Stimulated activated CD4-positive, alpha-beta T cell treated with anti-CD3 and anti-CD28 coated beads, Interleukin-2, amount 100 ng/mL, for 48 hours (primary cell): Measurements from ENCODE around the gene C5.
"Not testable (repeated sequence)": the region's sequence is repeated elsewhere in the genome, so short reads cannot be mapped to it uniquely, and the experiment has no call there.

ENCODE experiments used
- DNase-seq, 2 donors: peaks; one replicate each; pipeline ENCODE4 v3.0.0-alpha.2; 2020

The C5 gene

DNA sequence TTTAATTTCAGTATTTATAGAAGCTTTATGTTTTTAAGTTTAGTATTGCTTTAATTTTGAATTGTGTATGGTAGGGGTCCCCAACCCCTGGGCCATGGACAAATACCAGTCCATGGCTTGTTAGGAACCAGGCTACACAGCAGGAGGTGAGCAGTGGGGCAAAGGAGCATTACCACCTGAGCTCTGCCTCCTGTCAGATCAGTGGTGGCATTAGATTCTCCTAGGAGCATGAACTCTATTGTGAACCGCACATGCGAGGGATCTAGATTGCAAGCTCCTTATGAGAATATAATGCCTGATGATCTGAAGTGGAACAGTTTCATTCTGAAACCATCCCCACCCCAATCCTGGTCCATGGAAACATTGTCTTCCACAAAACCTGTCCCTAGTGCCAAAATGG, 1.9 kb downstream of the C5 start:
- no peak for DNase-seq

DNA sequence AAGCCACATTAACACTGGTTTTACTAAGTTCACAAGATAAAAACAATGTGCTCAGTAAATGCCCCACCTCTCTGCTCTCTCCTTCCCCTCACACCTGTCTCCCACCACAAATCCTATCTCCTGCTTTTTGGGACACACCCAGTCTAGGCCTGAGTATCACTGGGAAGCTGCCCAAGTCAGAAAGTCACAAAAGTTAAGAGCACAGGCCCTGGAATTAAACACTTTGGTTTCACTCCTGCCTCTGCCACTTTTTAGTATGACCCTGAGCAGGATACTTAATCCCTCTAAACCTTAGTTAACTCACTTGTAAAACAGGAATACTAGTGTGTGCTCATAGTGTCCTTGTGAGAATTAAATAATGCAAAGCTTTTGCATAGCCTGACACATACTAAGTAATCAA, 11.3 kb downstream of the C5 start:
- DNase-seq: no peak

DNA sequence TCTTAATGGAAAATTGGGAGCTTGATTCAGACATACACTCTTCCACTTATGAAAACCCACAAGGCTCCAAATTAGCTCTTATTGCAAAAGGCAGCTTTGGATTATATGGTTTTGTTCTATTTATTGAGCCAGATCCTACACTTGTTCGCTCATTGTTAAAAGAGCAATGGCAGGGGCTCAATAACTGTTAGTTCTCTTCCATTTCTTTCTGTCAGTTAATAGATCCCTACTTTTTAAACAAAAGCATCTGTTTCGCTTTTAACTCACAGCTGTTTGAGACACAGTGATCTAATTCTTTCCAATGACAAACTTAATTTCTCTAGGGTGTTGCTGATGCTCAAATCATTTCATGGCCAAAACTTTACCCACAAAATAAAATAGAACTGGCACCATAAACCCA, 11.7 kb downstream of the C5 start:
- DNase-seq: no peak

DNA sequence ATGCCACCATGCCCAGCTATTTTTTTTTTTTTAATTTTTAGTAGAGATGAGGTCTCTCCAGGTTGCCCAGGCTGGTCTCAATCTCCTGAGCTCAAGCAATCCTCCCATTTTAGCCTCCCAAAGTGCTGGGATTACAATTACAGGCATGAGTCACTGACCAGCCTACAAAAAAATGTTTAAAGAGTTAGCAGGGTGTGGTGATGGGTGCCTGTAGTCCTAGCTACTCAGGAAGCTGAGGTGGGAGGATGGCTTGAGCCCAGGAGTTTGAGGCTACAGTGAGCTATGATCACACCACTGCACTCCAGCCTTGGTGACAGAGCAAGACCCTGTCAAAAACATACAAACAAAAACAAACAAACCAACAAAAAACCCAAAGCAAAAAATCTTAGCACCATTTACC, 14.4 kb downstream of the C5 start:
- not testable (repeated sequence) for DNase-seq

DNA sequence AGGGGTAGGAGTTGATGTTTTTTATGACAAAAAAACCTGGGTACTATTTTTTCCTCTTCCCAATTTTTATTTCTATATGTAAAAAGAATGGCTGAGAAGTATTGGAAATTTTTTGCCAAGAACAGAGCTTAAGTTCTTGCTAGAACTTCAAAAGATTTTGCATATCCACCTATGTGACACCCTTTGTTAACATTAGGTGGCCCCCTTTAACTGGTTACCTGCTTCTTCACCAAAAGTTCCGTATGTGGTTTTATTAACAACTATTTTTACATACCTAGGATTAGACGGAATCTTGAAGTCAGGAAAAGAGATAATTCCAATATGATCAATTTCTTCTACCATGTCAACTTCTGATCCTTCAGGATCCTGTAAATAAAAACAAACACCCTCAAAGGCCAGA, 15.5 kb downstream of the C5 start:
- no peak for DNase-seq

DNA sequence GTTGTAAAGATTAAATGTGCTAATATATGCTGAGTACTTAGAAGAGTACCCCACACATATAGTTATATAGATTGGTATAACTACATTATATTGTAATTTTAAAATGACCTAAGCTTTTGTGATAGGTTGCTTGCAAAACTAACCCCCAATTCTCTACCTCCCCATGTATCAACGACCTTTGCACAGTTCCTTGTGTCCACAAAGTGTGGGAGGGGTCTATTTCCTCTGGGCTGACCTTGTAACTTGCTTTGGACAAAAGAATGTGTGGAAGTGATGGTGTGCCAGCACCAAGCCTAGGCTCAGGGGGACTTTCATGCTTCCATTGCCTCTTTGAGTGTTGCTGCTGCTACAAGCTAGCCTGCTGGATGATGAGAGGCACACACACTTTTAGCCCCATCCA, 20.6 kb downstream of the C5 start:
- no peak for DNase-seq

DNA sequence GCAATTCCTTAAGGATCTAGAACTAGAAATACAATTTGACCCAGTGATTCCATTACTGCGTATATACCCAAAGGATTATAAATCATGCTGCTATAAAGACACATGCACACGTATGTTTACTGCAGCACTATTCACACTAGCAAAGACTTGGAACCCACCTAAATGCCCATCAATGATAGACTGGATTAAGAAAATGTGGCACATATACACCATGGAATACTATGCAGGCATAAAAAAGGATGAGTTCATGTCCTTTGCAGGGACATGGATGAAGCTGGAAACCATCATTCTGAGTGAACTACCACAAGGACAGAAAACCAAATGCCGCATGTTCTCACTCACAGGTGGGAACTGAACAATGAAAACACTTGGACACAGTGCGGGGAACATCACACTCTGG, 21.8 kb downstream of the C5 start:
- DNase-seq: not testable (repeated sequence)

DNA sequence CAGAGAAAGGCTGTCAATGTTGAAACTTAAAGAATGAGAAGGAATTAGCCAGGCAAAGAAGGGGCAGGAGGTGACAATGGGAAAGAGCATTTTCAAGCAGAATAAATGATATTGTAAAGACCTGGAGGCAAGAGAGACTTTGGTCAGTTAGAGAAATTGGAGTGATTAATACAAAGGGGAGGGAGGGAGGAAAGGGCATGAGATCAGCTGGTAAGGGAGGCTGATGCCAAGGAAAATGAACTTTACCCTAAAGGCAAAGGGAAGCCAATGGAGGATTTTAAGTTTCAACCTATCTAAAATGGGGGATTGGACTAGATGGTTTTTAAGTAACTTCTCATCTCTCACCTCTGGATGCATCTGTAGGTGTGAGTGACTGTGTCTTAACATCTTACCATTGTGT, 23.3 kb downstream of the C5 start:
- no peak for DNase-seq

DNA sequence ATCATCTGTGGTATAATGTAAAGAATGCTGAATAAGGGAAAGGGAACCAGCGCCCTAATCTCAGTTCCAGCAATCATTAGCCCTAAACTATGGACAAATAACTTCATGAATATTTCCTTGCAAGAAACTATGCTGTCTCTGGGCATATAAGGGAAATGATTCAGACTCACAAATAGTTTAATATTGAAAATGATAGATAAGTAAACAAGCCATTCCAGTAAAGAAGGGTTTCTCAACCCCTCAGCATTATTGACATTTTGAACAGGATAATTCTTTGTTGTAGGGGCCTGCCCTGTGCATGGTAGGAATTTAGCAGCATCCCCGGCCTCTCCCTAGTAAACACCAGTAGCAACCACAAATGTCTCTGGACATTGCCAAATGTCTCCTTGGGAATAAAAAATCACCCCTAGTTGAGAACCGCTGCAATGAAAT, 23.8 kb downstream of the C5 start:
- DNase-seq: no peak

DNA sequence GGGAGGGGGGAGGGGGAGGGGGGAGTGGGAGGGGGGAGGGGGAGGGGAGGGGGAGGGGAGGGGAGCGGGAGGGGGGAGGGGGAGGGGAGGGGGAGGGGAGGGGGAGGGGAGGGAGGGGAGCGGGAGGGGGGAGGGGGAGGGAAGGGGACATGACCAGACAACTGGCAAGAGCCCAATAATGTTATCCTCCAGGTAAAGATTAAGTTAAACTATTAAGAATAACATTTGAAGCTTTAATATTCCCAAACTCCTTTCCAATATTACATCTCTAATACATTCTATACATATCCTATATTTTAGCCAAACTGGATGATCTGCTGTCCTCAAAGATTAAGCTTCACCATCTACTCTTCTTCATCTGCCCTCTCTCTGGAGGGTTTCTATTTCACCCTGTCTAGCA, 25.8 kb downstream of the C5 start:
- DNase-seq: no peak

DNA sequence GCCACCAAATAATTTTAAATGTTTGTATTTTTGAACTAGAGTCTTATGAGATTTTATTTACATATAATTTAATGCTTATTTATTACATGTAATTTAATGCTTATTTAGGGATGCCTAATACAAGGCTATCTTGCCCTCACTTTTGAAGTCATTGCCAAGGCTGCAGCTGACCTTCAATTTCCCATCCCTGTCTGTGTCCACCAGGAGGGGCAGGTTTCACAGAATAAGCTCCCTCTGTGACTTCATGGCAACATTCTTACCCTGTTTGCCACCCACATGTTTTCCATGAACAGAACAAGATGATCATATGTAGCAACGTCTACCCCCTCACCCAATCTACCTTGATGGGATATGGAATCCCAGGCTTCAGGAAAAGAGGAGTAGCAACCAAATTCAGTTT, 27.0 kb downstream of the C5 start:
- no peak for DNase-seq

DNA sequence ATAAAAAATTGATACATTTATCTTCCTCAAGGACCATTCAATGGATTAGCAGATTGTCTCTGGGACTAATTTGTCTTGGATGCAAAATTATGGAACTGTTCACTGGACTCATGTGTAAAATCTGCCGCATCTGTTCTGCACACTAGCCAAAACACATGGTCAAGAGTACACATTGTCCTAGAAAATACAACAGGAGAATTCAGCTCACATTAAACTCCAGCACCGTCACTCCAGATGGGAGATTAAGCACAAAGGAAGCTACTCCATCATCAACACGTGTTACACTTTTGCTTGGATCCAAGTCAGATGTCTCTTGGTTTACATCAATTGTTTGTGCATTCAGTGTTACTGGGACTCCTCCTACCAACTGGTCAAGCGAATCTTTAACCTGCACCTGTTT, 28.8 kb downstream of the C5 start:
- DNase-seq: no peak

DNA sequence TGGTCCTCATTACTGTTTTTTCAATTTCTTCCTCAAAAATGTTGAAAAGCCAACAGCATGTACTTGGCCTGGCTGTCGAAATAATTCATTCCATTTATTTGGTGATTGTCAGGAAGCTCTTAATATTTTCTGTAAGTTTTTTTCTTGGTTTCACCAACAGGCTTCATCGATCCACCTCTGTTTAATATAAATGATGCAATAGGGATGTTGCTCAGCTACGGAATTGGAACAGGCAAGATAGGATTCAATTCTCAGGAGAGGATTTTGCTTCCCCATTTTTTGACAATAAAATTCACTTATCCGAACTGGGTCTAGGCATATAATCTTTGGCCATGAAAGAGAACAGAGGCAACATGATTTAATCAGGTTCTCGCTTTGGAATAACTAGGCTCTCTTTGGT, 30.8 kb downstream of the C5 start:
- no peak for DNase-seq

DNA sequence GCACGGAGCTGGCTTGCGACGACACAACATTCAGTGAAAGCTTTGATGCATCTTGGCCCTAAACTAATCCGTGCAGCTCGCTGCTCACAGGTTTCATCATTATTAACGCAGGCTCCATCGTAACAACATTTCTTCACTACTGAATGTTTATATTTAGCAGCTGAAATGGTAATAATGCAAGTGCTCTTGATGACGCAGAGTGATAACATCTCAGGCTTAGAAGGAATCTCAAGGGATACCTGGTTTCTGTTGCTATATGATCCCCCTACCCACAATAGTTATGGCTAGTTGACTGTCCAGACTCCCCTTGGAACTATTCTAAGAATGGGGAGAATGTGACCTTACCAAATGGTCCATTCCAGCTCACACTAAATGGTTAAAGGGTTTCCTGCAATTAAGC, 36.2 kb downstream of the C5 start:
- no peak for DNase-seq

DNA sequence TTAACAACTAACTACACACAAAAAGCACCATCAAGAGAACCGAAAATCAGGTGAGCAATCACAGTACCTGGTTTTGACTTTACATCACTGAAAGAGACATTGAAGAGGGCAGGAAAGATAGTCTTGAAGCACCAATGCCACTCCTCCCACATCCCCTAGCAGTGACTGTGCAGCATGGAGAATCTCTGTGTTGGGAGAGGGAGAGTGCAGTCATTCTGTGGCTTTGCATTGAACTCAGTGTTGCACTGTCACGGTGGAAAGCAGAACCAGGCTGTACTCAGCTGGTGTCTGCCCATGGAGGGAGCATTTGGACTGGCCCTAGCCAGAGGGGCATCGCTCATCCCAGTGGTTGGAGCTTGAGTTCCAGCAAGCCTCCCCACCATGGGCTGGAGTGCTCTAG, 40.4 kb downstream of the C5 start:
- no peak for DNase-seq

DNA sequence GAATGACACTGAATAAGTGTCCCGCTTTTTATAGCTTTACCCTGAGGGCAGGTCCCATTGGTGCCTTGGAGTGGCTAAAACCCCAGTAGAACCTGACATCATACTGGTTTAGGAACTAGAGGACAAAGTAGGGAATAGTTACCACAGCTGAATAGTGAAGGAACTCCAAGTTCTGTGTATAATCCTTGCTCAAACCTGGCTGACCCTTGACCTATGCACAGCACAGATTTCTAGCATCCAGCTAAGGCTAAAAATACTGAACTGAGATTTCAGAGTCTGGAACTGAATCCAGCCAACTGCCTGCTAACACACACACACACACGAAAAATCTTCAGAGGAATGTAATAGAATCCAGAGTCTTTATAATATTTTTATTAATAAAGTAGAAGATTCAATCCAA, 50.8 kb downstream of the C5 start:
- DNase-seq: no peak

DNA sequence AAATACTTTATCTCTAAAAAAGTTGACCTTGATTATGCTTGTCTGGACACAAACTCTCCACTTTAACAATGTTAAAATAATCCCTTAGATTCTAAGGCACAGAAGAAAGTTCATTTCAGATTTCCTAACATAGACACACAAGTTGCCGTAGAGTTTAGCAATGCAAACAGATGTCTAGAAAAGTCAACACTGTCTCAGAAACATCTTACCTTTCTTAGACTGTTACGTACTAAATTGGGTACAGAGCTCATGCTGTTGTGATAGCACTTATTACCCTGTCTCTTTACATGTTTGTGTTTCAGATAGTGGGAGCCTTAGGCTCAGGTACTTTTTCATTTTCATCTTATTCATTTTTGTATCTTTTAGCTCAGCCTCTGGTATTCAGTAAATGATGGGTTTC, 52.0 kb downstream of the C5 start:
- no peak for DNase-seq

DNA sequence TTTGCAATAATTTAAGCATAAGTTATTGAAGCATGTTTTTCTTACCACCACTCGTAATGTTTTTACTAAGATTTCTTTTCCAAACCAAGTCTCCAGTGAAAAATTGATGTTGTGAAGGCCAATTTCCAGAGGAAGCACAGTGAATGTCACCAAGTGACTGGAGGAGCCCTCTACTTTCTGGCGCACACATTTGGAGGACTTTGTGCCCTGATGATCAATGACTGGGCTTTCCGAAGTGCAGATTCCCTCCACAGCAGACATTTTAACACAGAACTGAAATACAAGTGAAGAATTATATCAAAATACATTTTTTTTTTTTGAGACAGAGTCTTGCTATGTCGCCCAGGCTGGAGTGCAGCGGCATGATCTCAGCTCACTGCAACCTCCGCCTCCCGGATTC, 52.6 kb downstream of the C5 start:
- no peak for DNase-seq

DNA sequence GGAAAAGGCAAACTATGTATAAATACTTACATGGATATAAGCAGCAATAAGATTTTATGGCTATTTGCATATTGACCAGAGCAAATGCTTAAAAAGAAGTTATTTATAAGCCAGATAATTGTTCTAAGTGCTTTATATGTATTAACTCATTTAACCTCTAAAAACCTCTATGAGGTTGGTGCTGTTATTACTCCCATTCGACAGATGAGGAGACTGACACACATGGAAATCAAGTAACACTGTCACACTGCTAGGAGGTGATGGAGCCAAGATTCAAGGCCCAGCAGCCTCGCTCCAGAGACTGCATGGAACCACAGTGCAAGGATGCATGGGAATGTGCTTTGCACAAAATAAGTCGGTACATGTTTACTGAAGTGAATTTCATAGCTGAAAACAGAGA, 53.7 kb downstream of the C5 start:
- no peak for DNase-seq

DNA sequence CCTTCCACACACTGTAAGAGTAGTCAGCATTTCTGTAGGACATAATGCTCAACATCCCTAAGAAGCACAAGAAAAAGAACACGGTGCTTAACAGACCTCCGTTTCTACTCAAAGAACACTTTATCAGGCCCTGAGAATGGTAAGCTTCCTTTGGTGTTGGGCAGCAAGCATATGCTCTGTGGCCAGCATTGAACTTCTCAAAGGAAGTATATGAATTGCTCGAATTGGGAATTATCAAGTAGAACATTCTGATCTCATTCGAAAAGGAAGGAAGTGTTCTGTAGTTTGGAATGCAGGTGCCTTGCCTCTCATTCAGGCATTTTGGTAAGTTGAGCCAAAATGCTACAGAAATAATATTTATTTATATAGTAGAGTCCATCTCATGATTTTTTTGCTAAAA, 61.0 kb downstream of the C5 start:
- DNase-seq: no peak

DNA sequence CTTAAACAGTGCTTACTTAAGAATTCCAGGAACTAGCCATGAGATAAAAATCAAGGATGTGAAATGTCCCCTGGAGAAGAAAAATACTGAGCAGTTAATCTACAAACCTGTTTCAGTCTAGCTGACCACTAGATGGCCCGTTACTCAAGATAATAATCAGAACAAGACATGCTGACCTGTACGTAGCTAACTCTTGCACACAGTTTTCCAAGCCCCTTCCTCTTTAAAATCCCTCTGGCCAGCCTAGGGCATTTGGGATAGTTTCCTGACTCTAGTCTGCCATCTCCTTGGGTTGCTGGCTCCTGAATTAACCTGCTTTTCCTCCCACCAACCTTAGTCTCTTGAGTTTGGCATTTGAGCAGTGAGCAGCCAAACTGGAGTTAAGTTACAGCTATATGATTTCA, 64.3 kb downstream of the C5 start:
- DNase-seq: no peak

DNA sequence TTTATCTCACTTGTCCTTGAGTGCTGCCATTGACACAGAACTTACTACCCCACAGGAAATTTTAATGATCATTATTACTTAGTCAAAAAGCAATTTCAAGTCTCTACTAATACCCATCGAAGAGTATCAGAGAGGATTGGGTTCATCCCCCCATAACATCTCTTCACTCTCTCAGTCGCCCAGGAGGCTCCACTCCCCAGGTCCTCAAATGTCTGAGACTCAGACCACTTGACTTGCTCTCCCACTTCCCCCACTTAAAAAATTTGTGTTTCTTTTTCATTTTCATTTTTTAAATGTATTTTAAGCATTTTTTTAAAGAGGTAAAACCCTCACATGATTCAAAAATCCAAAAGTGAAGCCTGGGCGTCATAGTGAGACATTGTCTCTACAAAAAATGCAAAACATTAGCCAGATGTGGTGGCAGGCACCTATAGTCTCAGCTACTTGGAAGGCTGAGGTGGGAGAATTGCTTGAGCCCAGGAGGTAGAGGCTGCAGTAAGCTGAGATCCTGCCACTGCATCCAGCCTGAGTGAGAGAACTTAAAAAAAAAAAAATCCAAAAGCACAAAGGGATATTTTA, 66.7 kb downstream of the C5 start:
- DNase-seq: no peak

DNA sequence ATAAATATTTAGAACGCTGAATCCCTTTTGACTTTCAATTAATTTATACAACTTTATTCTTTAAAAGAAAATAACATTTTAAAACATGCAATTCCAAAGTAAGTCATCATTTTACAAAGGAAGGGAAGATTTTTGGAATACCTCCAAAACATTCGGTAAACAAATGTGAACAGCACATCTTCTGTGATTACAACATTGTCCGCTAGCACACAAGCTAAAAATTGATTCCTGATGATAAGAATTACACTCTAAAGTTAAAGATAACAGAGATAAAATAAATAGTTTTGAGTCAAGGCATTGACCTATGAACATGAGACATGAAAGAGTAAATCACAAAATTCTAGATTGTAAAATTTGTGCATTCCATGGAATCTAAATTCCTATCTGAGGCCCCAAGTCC, 67.2 kb downstream of the C5 start:
- no peak for DNase-seq

DNA sequence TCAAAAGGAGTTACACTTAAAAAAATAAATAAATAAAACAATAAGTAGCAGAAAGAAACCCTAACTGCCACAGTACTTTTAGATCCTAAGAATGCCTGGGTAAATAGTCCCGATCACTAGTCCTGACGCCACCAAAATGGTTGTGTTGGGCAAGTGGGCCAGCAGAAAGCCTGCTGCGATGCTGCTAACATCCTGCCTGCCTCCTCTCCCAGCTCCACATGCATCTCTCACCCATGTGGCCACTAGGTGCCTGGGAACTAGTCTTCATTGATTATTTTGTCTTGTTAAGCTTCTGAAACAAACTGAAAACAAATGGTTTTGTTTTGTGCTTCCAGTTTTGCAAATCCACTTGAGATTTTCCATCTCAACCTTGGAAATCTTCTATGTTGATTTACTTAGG, 69.1 kb downstream of the C5 start:
- DNase-seq: no peak

DNA sequence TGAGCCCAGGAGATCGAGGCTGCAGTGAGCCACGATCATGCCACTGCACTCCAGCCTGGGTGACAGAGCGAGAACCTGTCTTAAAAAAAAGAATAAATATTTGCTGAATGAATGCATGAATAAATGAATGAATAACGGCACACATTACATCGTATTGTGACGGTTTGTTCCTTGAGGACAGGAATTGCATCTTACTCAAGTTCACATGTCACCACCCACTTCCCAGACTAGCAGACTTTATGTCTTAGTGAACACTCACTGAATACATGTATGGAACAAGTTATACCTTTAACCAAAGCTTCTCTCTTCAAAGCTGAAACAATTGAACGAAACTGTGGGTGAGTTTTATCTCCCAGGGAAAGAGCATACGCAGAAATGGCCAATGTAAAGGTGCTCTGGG, 70.3 kb downstream of the C5 start:
- no peak for DNase-seq

DNA sequence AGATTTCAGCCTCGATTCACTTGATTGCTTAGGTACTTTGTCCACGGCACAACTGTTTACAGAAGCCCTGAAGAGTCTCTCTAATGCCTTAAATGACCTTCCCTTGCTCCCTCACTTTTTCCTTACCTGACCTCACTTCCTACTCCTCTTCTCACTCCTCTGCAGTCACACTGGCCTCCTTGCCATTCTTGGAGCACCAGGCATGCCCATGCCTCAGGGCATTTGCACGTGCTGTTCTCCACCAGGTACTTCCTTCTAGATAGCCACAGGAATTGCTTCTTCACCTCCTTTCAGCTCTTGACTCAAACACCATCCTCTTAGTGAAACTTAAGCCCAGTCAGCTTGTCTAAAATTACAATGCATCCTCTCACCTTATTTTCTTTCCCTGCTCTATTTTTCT, 71.1 kb downstream of the C5 start:
- DNase-seq: no peak
